ENCODE data around the gene MYH15.

The MYH15 gene

DNA sequence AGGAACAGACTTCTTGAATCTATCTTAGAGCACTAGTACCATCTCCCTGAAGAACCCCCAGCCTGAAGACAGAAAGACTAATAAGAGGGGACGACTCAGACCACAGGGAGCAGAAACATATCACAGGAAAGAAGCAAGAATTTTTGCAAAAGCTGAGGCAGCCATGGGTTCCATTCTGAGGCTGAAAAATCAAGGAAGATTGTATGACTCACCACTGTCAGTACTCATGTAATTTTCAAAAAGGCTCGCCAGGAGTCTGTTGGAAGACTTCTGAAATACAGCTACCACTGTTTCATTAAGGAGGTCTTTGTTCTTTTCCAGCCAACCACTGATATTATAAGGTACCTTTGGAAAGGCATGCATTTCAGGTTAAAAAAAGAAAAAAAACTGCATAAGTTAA, 47.5 kb downstream of the MYH15 start:
- DNase-seq (ENCODE audit: low spot score) = no peak
- in situ Hi-C loops (cut with MboI; ENCODE audit: low pct_unique_long_range_greater_than_20kb, low sequenced_read_pairs, unreplicated experiment) = no loop called here
- TF ChIP-seq, protein P1, sequence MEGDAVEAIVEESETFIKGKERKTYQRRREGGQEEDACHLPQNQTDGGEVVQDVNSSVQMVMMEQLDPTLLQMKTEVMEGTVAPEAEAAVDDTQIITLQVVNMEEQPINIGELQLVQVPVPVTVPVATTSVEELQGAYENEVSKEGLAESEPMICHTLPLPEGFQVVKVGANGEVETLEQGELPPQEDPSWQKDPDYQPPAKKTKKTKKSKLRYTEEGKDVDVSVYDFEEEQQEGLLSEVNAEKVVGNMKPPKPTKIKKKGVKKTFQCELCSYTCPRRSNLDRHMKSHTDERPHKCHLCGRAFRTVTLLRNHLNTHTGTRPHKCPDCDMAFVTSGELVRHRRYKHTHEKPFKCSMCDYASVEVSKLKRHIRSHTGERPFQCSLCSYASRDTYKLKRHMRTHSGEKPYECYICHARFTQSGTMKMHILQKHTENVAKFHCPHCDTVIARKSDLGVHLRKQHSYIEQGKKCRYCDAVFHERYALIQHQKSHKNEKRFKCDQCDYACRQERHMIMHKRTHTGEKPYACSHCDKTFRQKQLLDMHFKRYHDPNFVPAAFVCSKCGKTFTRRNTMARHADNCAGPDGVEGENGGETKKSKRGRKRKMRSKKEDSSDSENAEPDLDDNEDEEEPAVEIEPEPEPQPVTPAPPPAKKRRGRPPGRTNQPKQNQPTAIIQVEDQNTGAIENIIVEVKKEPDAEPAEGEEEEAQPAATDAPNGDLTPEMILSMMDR (IDR thresholded peaks at IDR 0.05; ENCODE audit: extremely low read depth, insufficient read depth, missing control alignments) = no peak

DNA sequence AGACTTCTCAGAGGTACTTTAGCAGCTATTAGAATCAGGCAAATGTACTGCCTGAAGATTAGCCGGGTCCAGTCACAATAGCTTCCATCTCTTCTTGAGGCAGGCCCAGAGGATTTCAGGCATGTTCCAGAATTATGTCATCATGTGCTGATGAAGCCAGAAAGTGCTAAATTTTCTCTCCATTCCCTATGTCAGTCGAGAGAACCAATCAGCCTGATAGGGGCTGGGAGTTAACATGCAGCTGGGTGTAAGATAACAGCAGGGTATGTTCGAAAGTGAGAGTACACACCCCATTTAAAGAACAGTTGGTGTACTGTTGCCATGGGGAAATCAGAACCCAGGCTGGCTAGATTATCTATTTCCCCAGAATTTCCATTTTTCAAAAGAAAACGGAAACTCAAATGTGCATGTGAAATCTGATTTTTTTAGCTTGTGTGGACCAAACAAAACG, 48.7 kb downstream of the MYH15 start:
- in situ Hi-C loops (cut with MboI; ENCODE audit: low pct_unique_long_range_greater_than_20kb, low sequenced_read_pairs, unreplicated experiment) = no loop called here
- TF ChIP-seq, protein P1 (IDR thresholded peaks at IDR 0.05; ENCODE audit: extremely low read depth, insufficient read depth, missing control alignments) = no peak
- no peak for DNase-seq (ENCODE audit: low spot score)

DNA sequence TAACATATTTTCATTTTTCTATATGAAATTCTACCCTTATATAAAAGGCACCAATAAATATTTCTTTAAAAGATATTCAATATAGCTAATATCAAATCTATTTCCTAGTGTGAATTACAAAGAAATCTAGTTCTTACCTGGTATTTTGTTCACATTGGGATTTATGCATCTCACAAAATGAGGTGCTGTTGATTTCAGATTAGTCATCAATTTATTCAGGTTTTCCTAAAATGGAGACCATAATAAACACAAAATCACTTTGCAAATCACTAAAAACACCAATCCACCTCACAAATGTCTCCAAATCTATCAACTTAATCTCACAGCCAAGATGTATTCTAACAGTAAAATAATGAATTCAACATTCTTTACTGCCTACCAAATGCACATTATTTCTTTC, 51.2 kb downstream of the MYH15 start:
- TF ChIP-seq, protein P1 (IDR thresholded peaks at IDR 0.05; ENCODE audit: extremely low read depth, insufficient read depth, missing control alignments) = no peak
- in situ Hi-C loops (cut with MboI; ENCODE audit: low pct_unique_long_range_greater_than_20kb, low sequenced_read_pairs, unreplicated experiment) = no loop called here
- no peak for DNase-seq (ENCODE audit: low spot score)

DNA sequence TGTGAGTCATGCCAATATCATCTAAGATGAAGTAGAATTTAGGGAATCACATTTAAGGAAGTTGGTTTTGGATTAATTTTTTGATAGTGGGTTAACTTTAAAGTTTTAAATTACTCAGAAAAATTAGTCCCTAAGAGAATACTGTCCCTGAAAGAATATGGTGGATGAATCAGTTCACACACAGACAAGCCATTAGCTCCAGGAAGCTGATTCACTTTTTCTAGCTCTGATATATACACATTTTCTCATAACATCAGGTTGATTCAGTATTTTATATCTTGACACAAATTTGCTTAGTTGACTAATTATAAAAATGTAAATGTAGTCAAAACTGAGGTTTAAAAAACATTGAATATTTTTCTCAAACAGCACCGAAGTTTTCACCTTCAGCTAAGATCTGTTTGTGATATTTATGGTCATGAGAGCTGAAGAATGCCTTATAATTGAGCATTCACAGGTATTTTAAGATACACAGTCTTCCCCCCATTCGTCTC, 55.1 kb downstream of the MYH15 start:
- in situ Hi-C loops (cut with MboI; ENCODE audit: low pct_unique_long_range_greater_than_20kb, low sequenced_read_pairs, unreplicated experiment) = no loop called here
- TF ChIP-seq, protein P1 (IDR thresholded peaks at IDR 0.05; ENCODE audit: extremely low read depth, insufficient read depth, missing control alignments) = no peak
- no peak for DNase-seq (ENCODE audit: low spot score)

DNA sequence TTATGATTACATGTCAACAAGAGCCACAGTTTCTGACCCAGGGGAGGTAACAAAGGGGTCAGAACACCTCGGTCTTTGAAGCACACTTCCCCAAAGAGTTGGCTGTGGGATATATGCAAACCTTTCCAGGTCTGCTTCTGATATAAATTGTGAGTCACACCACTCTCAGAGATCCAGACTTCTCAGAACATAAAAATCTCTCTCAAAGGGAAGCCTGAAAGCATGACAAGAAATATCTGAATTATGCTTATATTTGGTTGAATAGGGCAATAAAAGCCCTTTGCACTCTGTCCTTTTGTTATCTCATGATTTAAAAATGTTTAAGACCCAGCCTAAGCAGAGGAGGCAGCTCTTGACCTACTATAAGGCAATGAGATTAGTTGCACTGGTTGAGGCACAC, 56.8 kb downstream of the MYH15 start:
- DNase-seq (ENCODE audit: low spot score) = no peak
- in situ Hi-C loops (cut with MboI; ENCODE audit: low pct_unique_long_range_greater_than_20kb, low sequenced_read_pairs, unreplicated experiment) = no loop called here
- TF ChIP-seq, protein P1 (IDR thresholded peaks at IDR 0.05; ENCODE audit: extremely low read depth, insufficient read depth, missing control alignments) = no peak

DNA sequence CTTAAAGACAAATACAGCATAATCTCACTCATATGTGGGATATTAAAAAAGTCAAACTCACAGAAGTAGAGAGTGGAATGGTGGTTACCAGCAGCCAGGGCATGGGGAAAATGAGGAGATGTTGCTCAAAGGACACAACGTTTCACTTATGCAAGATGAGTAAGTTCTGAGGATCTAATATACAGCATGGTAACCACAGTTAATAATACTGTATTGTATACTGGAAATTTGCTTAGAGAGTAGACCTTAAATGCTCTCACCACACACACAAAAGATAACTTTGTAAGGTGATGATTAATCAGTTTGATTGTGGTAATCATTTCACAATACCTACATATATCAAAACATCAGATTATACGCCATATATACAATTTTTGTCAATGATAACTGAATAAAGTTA, 60.0 kb downstream of the MYH15 start:
- in situ Hi-C loops (cut with MboI; ENCODE audit: low pct_unique_long_range_greater_than_20kb, low sequenced_read_pairs, unreplicated experiment) = no loop called here
- no peak for DNase-seq (ENCODE audit: low spot score)
- TF ChIP-seq, protein P1 (IDR thresholded peaks at IDR 0.05; ENCODE audit: extremely low read depth, insufficient read depth, missing control alignments) = no peak

DNA sequence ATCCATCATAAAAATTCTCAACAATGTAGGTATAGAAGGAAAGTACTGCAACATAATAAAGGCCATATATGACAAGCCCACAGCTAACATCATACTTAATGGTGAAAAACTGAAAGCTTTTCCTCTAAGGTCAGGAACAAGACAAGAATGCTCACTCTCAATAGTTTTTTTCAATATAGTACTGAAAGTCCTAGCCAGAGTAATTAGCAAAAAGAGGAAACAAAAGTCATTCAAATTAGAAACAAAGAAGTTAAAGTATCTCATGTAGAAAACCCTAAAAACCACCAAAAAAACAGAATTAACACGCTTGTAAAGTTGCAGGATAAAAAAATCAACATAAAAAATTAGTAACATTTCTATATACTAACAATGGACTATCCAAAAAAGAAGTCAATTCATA, 61.8 kb downstream of the MYH15 start:
- TF ChIP-seq, protein P1 (IDR thresholded peaks at IDR 0.05; ENCODE audit: extremely low read depth, insufficient read depth, missing control alignments) = no peak
- no peak for DNase-seq (ENCODE audit: low spot score)
- in situ Hi-C loops (cut with MboI; ENCODE audit: low pct_unique_long_range_greater_than_20kb, low sequenced_read_pairs, unreplicated experiment) = no loop called here

Data from GM13977 (cell line).